Left ventricle myocardium superior (tissue), 1 donor: ENCODE results near the gene MARCHF7. TPM values are rescaled to one million over a fixed set of nuclear protein-coding genes. Genes with fewer than 3 reads are reported as not detected.
A peak's percentile ranks its signal among the peaks of the same experiment; 100 is the strongest.
"Not testable (repeated sequence)": the region's sequence is repeated elsewhere in the genome, so short reads cannot be mapped to it uniquely, and the experiment has no call there.

ENCODE experiments used
- ATAC-seq: fragments of 200-7000 bp; cut with Tn5 transposase; one replicate; pipeline ENCODE4 v1.9.1; 2020; ENCODE audit warnings: mild to moderate bottlenecking, moderate library complexity
- DNase-seq: peaks from one replicate; pipeline ENCODE4 v3.0.0-alpha.2; 2020
- intact Hi-C: fragments of 100-400 bp; cut with micrococcal nuclease; formaldehyde crosslinking; loops from one replicate; pipeline ENCODE4 v1.11.0; 2022
- long read RNA-seq: library from polyadenylated mRNA; unstranded; transcript quantifications from one replicate; pipeline ENCODE4 v2.0.0, GENCODE V29; 2021
- total RNA-seq: library from RNA; stranded (reverse); fragmentation: NEBNext Ultra II Directional; extraction: Animal tissue kit (Norgen Biotek cat#: 25700); gene quantifications from one replicate; pipeline ENCODE4 v1.2.1, GENCODE V29; 2021
- donor health status: DM: no; HTN: yes; CAD: no; lungs with severe emphysema.

Gene MARCHF7, protein sequence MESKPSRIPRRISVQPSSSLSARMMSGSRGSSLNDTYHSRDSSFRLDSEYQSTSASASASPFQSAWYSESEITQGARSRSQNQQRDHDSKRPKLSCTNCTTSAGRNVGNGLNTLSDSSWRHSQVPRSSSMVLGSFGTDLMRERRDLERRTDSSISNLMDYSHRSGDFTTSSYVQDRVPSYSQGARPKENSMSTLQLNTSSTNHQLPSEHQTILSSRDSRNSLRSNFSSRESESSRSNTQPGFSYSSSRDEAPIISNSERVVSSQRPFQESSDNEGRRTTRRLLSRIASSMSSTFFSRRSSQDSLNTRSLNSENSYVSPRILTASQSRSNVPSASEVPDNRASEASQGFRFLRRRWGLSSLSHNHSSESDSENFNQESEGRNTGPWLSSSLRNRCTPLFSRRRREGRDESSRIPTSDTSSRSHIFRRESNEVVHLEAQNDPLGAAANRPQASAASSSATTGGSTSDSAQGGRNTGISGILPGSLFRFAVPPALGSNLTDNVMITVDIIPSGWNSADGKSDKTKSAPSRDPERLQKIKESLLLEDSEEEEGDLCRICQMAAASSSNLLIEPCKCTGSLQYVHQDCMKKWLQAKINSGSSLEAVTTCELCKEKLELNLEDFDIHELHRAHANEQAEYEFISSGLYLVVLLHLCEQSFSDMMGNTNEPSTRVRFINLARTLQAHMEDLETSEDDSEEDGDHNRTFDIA
- 85.2 TPM for total RNA-seq
- long read RNA-seq, full-length matches to known transcripts: 56 of 280 reads
- long read RNA-seq, partial matches to known transcripts: 9 of 280 reads
- long read RNA-seq, other reads (novel, unspliced or antisense): 215 of 280 reads

DNA sequence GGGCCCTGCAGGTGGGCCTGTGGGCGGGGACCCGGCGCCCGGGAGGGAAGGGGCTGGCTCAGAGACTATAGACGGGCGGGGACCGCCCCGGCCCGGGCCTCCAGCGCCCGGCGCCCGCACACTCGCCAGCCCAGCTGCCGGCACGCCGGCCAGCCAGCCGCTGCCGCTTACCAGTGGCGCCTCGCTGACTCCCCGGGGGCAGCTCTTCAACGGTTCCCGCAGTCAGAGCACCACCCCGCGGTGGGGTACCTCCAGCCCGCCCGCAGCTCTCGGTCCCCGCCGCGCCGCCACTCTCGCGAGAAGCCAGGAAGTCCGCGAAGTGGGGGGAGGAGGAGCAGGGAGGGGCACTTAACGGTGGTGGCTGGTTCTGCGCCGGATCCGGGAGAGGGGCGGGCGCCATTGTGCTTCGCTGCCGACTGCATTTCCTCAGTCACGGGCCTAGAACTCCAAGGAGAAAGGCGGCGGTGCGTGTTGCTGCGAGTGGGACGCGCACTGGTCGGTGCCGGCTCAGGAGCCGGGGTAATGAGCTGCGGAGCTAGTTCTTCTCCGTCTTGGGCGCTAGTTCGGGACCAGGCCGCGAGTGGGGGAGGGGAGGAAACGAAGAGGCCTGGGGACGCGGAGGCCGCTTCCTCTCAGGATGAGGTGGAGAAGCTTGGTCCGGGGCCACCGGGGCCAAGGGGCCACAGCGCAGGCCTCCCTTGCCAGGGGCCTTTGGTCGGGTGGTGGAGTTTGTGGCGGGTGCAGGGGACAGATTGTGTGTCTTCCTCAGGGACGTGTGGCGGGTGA lies at the start of gene MARCHF7:
Gene MARCHF7 (plus strand): TSS at position 364 of the 786 bp plus-strand sequence. CDS start 16,517 bp downstream, outside the sequence.
- ATAC-seq: peak; percentile 99
- intact Hi-C loops: no loop called here

DNA sequence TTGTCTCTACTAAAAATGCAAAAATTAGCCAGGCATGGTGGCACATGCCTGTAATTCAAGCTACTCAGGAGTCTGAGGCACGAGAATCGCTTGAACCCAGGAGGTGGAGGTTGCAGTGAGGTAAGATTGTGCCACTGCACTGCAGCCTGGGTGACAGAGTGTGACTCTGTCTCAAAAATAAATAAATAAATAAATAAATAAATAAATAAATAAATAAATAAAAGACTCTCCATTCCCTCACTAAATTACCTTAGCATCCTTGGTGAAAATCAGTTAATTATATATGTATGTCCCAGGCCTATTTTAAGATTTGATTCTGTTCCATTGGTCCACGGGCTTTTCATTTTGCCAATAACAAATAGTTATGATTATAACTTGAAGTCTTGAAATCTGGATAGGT lies 44.9 kb upstream of the MARCHF7 start:
- ATAC-seq, DNase-seq, intact Hi-C loops: not testable (repeated sequence)

More for the DNA sequence above, at the start of gene MARCHF7:
- DNase-seq: peak; percentile 97

DNA sequence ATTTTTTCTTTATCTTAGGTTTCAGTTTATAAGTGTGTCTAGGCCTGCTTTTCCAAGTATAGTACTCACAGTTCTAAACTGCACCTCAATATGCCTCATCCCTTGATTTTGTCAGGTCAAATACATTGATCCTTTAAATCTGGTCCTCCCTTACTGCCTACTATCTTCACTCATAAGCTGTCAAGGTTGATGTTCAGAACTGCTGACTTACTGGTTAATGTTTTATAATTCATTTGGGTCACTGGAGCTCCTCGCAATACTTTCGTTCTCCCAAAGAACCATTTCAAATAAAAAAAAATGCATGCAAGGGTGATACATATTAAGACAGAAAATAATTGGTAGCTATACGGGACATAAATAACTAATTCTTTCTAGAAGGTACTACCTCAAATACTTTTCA lies 41.3 kb upstream of the MARCHF7 start:
- DNase-seq (no peak), ATAC-seq (no peak)
- intact Hi-C loops: no loop called here

DNA sequence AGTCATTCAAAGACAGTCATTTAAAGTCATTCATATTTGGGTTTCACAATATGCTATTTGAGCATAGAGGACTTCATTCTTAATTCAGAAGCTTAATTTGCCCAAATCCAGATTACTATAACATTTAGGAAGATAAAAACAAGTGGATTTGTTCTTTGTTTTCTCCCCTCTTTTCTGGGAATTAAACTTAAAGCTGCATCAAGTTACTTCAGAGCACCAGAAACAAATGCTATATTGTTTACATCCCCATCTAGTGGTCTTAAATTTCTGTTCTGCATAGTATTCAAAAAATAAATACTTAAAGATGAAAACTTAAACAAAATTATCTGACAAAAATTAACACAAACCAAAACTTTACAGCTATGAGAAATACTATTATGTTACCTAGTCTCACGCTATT lies 34.7 kb upstream of the MARCHF7 start:
- ATAC-seq (no peak), DNase-seq (no peak)
- intact Hi-C loops: no loop called here

DNA sequence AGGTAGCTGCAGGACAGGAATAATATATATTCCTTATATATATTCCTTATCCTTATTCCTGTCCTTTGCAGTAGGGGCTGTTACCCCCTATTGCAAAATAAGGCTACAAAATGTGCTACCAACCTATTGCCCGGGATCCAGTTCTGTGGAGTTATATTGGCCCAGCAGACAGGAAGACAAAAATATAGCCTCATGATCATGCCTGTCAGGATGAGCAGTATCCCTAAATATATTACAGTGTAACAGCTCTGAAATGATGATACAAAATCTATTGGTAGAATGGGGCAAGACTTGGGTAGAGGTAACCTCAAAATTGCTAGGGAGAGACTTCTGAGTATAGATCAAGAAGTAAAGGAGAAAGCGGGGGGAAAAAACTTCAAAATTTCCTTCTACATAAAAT lies 31.6 kb upstream of the MARCHF7 start:
- DNase-seq (no peak), ATAC-seq (no peak)
- intact Hi-C loops: no loop called here

DNA sequence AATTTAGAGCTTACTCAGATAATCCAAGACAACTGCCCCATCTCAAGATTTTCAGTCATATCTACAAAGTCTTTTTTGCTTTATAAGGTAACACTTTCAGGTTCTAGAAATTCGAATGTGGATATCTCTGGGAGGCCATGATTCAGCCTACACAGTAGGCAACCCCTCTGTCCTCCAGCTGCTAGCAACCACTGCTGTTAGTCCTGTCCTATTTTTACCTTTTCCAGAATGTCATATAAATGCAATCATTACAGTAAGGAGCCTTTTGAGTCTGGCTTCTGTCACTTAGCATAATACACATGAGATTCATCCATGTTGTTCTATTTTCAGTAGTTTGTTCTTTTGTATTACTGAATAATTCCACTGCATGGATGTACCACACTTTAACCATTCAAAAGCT lies 28.5 kb upstream of the MARCHF7 start:
- intact Hi-C loops: no loop called here
- peak; percentile 43 for ATAC-seq
- DNase-seq: no peak

DNA sequence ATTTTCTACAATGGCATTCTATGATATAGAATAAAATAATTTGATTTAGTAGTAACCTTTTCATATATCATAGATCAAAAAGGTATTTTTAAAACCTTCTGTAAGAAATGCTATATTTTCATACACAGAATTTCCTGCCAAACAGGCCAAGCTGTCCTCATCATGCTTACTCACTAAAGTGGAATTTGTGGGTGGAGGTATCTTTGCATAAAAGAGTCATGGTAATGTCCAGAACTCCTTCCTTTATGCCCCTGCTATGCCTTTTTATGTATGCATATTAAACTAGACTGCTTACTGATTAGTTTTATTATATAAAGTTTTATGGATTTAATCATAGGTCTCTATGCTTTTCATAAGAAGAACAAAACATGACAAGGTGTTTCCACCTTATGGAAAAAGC lies 27.5 kb upstream of the MARCHF7 start:
- ATAC-seq (no peak), DNase-seq (no peak)
- intact Hi-C loops: no loop called here

DNA sequence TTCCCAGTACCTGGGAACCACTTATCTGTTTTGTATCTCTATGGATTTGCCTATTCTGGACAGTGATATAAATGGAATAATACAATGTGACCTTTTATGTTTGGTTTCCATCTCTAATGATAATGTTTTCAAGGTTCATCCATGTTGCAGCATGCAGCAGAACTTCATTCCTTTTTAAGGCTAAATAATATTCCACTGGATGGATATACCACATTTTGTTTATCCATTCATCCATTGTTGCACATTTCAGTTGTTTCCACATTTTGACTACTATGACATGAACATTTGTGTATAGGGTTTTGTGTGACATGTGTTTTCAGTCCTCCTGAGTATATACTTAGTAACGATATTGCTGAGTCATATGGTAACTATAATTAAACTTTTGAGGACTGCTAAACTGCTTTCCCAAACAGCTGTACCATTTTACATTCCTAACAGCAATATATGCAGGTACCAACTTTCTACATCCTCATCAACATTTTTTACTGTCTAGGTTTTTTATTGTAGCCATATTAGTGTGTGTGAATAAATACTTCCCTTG lies 17.7 kb upstream of the MARCHF7 start:
- intact Hi-C loops: no loop called here
- DNase-seq (no peak), ATAC-seq (no peak)

DNA sequence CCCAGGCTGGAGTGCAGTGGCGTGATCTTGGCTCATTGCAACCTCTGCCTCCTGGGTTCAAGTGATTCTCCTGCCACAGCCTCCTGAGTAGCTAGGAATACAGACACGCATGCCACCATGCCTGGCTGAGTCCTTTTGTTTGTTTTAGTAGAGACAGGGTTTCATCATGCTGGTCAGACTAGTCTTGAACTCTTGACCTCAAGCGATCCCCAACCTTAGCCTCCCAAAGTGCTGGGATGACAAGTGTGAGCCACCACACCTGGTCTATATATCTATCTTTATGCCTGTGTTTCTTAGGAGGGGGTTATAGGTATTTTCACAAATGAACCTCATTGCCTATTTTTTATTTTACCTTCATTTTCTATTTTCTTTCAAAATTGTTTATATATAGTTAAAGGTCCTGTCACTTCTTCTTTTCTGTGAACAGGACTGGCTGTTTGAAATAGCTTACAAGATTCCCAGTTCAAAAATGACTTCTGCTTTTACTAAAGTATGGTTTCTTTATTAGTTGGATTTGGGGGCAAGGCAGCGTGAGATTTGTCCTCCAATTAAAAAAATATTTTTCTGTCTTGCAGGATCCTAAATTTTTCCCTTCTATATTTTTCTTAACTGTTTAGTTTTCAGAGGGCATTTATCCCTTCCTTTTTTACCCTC lies 16.4 kb upstream of the MARCHF7 start:
- intact Hi-C loops: no loop called here

DNA sequence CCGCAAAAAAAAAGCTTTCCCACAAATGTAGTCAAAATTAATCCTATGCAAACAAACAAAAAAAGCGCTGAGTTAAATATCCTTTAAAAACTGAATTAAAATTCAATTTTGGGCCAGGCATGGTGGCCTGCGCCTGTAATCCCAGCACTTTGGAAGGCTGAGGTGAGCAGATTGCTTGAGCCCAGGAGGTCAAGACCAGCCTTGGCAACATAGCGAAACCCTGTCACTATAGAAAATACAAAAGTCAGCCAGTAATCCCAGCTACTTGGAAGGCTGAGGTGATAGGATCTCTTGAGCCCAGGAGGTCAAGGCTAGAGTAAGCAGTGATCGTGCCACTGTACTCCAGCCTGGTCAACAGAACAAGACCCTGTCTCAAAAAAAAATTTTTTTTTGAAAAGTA lies 8.8 kb upstream of the MARCHF7 start:
- ATAC-seq: no peak
- no peak for DNase-seq
- intact Hi-C loops: no loop called here

More for the DNA sequence above, 16.4 kb upstream of the MARCHF7 start:
- no peak for ATAC-seq
- DNase-seq: no peak

DNA sequence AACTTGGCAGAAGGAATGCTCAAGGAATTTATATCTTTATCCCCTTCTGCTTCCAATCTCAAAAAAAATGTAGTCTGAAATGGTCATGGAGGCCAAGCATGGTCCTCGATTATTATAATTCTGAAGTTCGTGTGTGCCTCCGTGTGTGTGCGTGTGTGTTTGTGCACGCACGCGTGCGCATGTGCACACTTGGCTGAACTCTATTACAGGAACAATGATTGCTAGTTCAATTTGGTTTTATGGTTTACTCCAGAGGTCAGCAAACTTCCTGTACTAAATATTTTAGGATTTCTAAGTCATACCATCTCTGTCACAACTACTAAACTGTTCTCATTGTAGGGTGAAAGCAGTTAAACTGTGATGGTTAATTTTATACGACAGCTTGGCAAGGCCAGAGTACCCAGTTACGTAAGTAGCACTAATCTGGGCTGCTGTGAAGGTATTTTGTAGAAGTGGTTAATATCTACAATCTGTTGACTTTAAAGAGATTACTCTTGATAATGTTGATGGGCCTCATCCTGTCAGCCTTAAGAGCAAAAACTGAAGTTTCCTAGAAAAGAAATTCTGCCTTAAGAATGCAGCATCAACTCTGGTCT lies 5.8 kb upstream of the MARCHF7 start:
- DNase-seq (peak; percentile 39), ATAC-seq (peak; percentile 29)
- intact Hi-C loops: no loop called here

DNA sequence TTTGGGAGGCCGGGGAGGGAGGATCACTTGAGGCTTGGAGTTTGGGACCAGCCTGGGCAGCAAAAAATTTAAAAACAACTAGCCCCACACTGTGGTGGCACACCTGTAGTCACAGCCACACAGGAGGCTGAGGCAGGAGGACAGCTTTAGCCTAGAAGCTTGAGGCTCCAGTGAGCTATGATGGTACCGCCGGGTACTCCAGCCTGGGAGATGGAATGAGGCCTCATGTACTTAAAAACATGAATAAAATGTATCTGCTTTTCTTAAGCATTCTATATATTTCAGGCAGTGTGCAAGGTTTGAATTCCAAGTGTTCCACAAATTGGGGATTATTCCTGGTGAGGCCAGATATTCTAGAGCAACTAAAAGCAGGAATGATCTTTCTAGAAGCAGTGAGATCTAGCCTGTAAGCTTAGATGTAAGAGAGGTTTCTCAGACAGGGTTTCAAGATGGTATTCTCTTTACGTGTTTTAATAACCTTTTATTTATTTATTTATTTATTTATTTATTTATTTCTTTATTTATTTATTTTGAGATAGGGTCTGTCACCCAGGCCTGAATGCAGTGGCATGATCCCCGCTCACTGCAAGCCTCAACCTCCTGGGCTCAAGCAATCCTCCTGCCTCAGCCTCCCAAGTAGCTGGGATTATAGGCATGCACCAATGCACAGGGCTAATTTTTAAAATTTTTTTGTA lies 4.1 kb upstream of the MARCHF7 start:
- DNase-seq: no peak
- ATAC-seq: no peak
- intact Hi-C loops: no loop called here

DNA sequence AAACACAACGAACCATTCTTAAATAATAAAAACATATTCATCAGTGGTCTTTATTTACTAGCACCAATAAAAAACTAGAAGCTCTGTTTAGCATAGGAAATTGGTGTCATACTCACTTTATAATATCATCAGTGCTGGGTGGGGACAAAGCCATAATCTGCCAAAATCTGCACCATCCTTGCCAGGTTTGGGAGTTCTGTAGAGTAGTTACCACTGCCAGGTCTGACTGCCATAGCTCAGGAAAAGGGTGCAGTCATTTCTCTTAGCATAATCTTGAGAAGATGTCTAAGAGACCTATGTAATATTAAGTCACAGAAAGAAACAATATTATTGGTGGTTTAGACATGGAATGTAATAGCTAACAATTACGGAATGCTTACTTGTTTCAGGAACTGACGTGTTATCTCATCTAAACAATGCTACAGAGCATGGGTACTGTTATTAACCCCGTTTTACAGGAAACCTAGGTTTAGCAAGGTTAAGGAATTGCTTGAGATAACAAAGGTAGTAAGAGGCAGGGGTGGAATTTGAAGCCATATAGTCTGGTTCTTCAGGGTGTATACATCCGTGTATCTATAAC lies 1.6 kb upstream of the MARCHF7 start:
- DNase-seq (no peak), ATAC-seq (no peak)
- intact Hi-C loops: no loop called here

DNA sequence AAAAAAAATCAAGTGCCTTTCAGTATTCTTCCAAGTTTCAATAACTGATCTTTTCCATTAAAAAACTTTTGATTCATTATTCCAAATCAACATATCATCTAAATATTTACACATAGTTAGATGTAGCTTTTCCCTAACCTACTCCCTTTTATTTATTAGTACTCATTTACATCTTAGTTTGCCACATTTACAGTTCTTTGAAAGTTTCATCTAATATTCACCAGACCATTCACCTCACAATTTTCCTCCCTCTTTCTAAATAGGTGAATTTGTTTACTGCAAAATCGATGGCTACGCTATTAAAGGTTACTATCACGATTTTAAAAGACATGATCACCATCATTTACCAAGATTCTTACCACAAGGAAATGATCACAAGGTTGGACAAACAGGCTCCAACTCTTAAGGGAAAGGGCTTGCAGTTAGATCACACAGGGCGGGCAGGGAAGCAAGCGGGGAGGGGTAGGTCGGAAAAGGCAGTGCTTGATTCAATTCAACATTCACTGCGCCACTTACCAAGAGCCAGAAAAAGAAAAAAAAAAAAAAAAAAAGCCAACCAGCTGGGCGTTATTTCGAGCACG lies 654 bp upstream of the MARCHF7 start:
- DNase-seq (no peak), ATAC-seq (no peak)
- intact Hi-C loops: no loop called here

DNA sequence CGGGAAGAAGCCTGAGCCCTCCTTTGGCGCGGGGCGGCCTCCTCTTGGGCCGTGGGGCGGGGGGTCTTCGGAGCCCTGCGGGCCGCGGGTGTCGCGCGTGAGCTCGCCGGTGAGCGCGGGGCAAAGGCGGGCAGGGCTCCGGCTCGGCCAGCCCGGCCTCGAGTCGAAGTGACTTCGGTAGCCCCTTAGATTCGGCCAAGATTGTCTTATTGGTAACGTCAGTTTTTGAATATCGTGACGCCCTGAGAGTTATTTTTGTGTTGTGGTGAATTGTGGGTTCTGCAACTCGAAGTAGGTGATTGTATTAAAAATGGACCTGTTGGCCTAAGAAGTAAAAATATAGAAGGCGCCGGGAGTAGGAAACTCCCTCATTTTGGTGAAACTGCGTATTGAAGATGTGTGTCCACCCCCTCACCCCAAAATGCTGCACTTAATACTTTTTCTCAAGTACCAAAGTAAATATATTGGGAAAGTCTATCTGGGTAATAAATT lies 669 bp downstream of the MARCHF7 start:
- intact Hi-C loops: no loop called here
- DNase-seq: no peak
- peak; percentile 39 for ATAC-seq

DNA sequence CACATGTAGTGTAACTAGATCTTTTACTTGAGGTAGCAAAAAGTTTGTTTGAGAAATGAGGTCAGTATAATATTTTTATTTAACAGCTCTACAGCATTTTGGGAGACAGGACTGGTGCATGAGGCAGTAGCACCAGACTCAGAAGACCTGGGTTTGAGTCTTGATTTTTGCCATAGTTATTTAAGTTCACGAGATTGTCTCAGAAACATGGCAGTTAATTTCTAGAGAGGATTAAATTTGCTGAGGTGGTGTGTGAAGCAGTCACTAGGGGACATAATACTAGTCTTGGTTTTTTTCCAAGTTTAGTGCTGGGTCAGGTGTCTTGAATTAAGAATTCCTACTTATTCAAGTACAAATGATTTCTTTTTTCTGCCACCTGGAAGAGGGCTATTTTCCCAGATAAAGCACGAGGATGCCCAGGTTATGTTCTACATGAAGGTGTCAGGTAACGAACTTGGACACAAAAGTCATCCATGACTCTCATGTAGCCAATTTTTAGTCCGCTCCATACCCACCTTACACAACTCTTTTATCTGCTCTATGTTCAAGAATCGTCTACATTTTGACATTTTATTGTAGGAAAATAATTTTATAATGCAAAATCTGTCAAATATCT lies 1.4 kb downstream of the MARCHF7 start:
- DNase-seq (no peak), ATAC-seq (no peak)
- intact Hi-C loops: no loop called here
